Activated T-cell treated with anti-CD3 and anti-CD28 coated beads for 1 hour (primary cell): ENCODE results near the gene TMSB15C.

Experiments
- DNase-seq: peaks from one replicate; pipeline ENCODE4 v3.0.0-alpha.2; 2020; ENCODE audit warnings: low read depth

TMSB15C gene

DNA sequence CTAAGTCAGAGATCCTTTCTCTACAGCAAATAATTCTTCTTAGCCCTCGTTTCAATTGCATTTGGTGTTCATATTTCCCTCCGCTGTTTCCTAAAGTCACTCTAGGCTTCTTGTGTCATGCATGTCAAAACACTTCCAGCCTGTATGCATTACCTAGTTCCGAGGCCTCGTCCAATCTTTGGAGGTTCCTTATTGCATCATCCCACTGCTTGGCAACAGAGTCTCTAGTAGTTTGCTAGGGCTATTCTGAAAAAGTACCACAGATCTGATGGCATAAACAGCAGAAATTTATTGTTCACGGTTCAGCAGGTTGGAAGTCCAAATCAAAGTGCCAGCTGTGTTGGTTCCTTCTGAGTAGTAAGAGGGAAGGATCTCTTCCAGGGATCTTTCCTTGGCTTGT lies 30.4 kb downstream of the TMSB15C start:
- DNase-seq: no peak

DNA sequence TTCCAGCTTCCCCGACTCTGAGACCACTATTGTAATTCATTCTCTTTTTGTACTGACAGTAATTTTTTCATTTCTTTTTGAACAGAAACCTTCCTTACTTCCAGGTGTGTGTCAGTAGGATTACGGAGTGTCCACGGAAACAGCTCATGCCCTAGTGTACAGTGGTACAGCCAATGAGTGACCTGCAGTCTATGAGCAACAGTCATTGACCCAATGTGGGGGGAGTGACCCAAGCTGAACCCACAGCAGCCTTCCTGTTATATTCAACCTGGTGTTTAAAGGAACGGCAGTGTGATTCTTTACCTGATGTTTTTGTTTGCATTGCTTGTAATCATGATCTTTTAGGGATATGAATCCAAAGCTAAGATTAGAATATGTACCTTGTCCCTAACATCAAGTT lies 35.0 kb downstream of the TMSB15C start:
- no peak for DNase-seq

GRCh38 chrX:104039689-104040505 lies 36.1 kb downstream of the TMSB15C start, which contains the start of gene H2BW2:
TSS of gene H2BW2 (plus strand) at chrX:104039956. CDS start at chrX:104039995, 39 bp downstream.
- DNase-seq: no peak
